Activated naive CD8-positive, alpha-beta T cell (primary cell): ENCODE data around the gene ING4.
A peak's percentile ranks its signal among the peaks of the same experiment; 100 is the strongest.

ENCODE experiments used
- H3K27ac Mint-ChIP-seq: one replicate; pipeline ENCODE4 v1.8.0; 2021; ENCODE audit warnings: mixed read lengths
- H3K27me3 Mint-ChIP-seq: one replicate; pipeline ENCODE4 v1.8.0; 2021; ENCODE audit warnings: mixed read lengths
- H3K36me3 Mint-ChIP-seq: one replicate; pipeline ENCODE4 v1.8.0; 2021; ENCODE audit warnings: mixed read lengths
- H3K4me1 Mint-ChIP-seq: one replicate; pipeline ENCODE4 v1.8.0; 2021; ENCODE audit warnings: low read depth, mixed read lengths
- H3K4me3 Mint-ChIP-seq: one replicate; pipeline ENCODE4 v1.8.0; 2021; ENCODE audit warnings: mild to moderate bottlenecking, mixed read lengths
- H3K9me3 Mint-ChIP-seq: one replicate; pipeline ENCODE4 v1.8.0; 2021; ENCODE audit warnings: low read depth, mixed read lengths

ING4 gene

DNA sequence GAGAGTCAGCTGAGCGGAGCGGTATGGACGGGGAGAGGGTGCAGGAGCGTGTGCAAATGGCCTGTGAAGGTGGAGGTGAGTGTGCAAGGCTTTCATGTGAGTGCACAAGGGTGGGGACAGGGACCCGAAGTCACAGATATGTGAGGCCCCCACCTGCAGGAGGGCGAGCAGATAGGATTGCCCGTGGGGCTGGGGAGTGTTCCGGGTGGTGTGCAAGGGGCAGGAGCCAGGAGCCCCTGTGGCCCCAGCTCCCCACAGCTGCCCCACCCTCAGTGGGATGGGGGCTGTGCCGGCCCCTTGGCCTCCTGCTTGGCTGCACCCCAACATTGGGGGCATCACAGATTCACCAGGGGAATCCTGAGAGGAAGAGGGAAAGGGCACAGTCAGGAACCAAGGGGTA is 31.8 kb upstream of the ING4 start:
- no peak overlapping the region for H3K4me3 Mint-ChIP-seq

DNA sequence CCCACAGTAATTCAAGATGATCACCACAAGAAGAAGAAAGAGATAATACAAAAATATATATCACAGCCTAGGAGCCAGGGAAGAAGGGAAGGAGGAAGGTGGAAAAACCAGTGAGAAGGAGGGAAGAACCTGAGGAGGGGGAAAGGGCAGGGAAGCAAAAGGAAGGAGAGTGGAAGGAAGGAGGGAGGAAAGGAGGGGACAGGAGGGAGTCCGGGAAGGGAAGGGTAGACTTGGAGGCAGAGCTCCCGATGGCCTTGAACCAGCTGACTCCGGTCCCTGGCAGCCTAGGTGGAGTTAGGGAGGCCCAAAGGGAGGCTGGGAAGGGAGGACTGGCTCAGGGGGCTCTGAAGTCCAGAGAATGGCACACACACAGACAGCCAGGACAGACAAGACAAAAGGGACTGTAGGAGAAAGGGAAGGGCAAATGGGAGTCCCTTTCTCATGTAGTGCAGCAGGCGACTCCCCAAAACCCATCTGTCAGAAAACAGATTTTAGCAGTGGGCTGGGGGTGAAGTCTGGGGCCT is 31.0 kb upstream of the ING4 start:
- Mint-ChIP-seq H3K36me3 (peaks cover 2% of the 10 kb centered on the region), H3K9me3 (no peaks in the 10 kb centered on the region), H3K4me3 (no peak overlapping the region), H3K27me3 (no peaks in the 10 kb centered on the region), H3K27ac (peak overlapping the region; percentile 54), H3K4me1 (peaks cover 12% of the 10 kb centered on the region)

More for the DNA sequence above, 31.8 kb upstream of the ING4 start:
- peaks cover 2% of the 10 kb centered on the region for H3K36me3 Mint-ChIP-seq
- peaks cover 6% of the 10 kb centered on the region for H3K27me3 Mint-ChIP-seq
- no peaks in the 10 kb centered on the region for H3K9me3 Mint-ChIP-seq
- H3K27ac Mint-ChIP-seq: no peak overlapping the region
- peaks cover 14% of the 10 kb centered on the region for H3K4me1 Mint-ChIP-seq

DNA sequence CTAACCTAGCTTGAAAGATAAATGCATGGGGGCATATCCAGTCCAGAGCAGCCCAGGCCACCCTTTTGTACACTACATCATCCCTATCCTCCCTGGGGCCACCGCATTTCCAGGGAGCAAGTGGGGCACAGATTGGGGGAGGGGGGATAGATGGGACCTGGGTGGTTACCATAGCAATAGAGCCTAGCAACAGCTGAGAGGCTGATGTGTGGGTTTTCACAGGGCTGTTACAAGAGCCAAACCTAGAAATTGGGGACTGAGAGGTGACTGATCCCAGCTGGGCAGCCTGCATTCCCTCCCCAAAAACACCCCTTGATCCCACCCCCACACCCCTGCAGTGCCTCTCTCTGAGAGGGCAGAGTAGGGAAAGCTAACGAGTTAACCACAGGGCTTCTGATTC is 30.0 kb upstream of the ING4 start:
- Mint-ChIP-seq H3K4me3 (no peak overlapping the region), H3K4me1 (peaks cover 18% of the 10 kb centered on the region), H3K9me3 (no peaks in the 10 kb centered on the region), H3K36me3 (peaks cover 2% of the 10 kb centered on the region), H3K27me3 (no peaks in the 10 kb centered on the region), H3K27ac (no peak overlapping the region)

DNA sequence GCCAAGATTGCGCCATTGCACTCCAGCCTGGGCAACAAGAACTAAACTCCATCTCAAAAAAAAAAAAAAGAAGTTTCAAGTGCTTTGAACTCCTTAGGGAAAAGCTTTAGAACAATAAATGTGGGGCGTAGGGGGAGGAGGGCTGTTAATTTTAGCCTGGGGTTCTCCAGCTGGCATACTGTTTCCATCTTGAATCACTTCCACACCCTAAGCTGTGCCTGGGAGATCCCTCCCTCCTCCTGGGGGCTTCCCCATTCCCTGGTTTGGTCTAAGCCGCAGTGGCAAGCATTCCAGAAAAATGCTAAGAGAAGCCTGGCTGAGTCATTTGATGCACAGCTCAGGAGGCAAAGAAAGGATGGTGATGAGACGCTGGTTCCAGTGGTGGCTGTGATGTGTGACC is 28.6 kb upstream of the ING4 start:
- Mint-ChIP-seq H3K36me3 (peaks cover 4% of the 10 kb centered on the region), H3K4me1 (peaks cover 32% of the 10 kb centered on the region), H3K27me3 (no peaks in the 10 kb centered on the region), H3K9me3 (no peaks in the 10 kb centered on the region), H3K4me3 (peak overlapping the region; percentile 54), H3K27ac (no peak overlapping the region)

DNA sequence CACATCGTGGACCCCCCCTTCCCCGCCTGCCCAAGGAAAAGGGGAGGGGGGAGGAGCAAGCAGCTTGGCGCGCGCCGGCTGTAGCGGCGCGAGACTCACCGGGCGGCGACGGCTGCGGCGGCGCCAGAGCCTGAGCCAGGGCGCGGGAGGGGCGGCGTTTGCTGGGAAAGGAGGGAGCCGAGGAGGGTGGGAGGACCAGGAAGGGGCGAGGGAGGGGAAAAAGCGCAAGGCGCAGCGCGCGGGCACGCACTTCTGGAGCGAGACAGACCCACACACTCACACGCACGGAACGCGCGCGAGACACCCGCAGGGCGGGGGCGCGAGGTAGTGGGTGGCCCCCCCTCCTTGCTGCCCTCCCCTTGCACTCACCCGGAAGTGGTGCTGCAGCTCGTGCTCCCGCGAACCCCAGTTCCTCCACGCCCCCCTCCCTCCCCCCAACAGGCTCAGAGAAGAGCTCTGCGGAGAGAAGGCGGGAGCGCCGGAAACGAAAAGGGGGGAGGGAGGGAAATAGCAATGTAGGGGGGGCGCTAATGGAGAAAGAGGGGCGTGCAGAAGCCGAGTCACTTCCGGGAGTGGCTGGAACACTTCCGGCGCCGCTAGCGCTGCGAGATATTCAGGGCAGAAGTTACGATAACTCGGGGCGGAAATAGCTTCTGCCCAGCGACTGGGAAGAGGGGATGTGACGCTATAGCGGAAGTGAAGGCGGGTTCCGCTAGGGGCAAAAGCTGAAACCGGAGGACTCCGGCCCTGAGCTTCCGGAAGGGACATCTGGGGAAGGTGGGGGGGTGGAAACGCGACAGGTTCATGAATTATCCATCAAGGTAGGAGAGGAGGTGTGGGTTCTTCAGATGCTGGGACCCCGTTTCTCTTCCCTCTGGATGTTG is 26.3 kb upstream of the ING4 start, which contains the start of gene ZNF384:
Gene ZNF384, minus strand, starts transcription at position 377 of the 884 bp plus-strand sequence. CDS start 9,855 bp downstream, outside the sequence.
- Mint-ChIP-seq H3K27ac (peak within 1 kb of the TSS; percentile 94), H3K36me3 (peaks cover 4% of the 10 kb centered on the region), H3K4me1 (peaks cover 50% of the 10 kb centered on the region), H3K4me3 (peak within 1 kb of the TSS; percentile 98), H3K27me3 (no peaks in the 10 kb centered on the region), H3K9me3 (no peaks in the 10 kb centered on the region)

DNA sequence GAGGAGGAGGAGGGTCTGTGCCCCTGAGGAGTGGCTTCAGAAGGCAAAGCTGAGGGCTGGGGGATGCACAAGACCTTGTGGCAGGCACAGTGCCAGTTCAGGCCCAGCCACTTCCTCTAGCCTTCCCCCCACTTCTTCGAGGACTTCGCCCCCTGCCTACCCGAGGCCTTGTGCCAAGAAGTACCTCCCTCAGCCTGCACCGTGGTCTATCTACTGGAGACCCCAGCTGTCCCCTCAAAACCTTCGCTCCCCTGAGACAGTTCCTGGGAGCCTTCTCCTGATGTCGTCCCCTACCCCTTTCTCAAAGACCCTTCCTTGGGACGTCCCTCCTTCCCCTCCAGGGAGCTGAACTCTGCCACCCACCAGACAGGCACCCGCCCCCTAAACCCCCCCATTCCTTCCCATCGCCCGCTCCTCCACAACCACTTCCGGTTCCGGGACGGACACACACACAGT is 25.7 kb upstream of the ING4 start:
- H3K9me3 Mint-ChIP-seq: no peaks in the 10 kb centered on the region
- peak overlapping the region; percentile 98 for H3K4me3 Mint-ChIP-seq
- peaks cover 52% of the 10 kb centered on the region for H3K4me1 Mint-ChIP-seq
- peaks cover 4% of the 10 kb centered on the region for H3K36me3 Mint-ChIP-seq
- peak overlapping the region; percentile 94 for H3K27ac Mint-ChIP-seq
- H3K27me3 Mint-ChIP-seq: no peaks in the 10 kb centered on the region

DNA sequence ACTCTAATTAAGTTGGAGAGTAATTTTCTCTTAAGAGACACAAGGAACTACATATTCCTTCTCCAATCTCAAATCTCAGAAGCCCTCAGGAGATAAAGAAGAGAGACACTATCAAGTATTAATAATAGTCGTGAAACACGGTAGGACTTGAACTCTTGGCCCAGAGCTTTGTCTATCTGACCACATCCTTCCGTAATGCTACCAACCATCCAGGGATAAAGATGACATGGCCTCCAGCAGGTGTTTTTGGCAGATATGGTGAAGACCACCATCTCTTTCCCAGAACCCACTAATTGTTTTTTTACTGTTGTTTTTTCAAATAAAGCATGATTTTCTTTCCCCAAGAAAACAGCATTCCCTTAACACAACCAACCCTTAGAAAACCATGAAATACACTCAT is 22.9 kb upstream of the ING4 start:
- Mint-ChIP-seq H3K4me3 (no peak overlapping the region), H3K27me3 (no peaks in the 10 kb centered on the region), H3K4me1 (peaks cover 60% of the 10 kb centered on the region), H3K27ac (peak overlapping the region; percentile 50), H3K36me3 (peaks cover 2% of the 10 kb centered on the region), H3K9me3 (no peaks in the 10 kb centered on the region)

DNA sequence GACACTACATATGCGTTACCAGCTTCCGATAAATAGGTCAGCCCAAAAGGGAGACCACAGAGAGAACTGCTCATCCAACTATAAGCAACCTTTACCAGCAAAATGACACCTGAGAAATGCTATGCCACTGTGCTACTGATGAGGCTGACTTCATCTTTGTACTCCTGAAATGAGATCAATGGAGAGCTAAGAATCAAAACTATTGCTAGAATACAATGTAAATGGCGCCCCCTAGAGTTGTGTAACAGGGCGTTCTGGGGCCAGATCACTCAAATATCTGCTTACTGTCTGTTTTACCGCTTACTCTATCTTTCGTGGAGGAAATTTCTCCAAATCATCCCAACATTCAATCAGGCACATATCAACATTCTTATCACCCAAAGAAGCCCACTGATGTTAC is 21.7 kb upstream of the ING4 start:
- Mint-ChIP-seq H3K36me3 (peaks cover 2% of the 10 kb centered on the region), H3K9me3 (no peaks in the 10 kb centered on the region), H3K27ac (peak overlapping the region; percentile 66), H3K4me3 (peak overlapping the region; percentile 20), H3K4me1 (peaks cover 56% of the 10 kb centered on the region), H3K27me3 (no peaks in the 10 kb centered on the region)

DNA sequence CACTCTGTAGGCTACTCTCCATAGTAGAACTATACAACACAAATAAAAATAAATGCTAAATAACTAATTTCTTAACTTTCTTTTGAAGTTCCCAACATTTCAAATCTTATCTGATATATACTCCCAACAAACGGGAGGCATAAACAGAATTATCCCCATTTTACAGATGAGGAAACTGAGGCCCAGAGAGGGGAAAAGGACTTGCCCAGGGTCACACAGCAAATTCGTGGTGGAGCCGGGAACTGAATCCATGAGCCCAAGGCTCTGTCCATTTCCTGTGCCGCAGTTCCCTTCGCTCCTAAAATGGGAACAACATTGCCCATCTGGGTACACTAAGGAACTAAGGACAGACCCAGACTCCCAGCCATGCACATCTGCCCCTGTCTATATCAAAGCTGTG is 14.0 kb upstream of the ING4 start:
- peaks cover 8% of the 10 kb centered on the region for H3K4me1 Mint-ChIP-seq
- H3K27ac Mint-ChIP-seq: no peak overlapping the region
- peaks cover 11% of the 10 kb centered on the region for H3K36me3 Mint-ChIP-seq
- no peaks in the 10 kb centered on the region for H3K27me3 Mint-ChIP-seq
- no peak overlapping the region for H3K4me3 Mint-ChIP-seq
- no peaks in the 10 kb centered on the region for H3K9me3 Mint-ChIP-seq

DNA sequence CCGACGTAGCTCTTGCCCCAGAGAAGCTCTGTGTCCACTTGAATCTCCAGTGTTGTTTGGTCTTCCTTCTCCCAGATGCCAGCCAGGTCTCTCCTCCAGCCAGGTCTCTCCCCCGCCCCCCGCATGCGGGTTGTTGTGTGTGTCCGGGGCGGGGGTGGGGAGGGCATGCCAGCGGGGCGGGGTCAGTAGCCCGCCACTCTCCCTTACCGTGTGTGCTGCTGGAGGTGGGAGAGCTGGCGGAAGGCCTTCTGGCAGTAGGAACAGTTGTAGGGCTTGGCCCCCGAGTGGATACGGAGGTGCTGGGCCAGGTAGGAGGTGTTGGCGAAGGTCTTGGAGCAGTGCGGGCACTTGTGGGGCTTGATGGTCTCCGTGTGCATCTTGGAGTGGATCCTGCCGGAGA is 9.2 kb upstream of the ING4 start:
- no peak overlapping the region for H3K27ac Mint-ChIP-seq
- peaks cover 17% of the 10 kb centered on the region for H3K36me3 Mint-ChIP-seq
- no peaks in the 10 kb centered on the region for H3K27me3 Mint-ChIP-seq
- H3K9me3 Mint-ChIP-seq: no peaks in the 10 kb centered on the region
- peaks cover 3% of the 10 kb centered on the region for H3K4me1 Mint-ChIP-seq
- H3K4me3 Mint-ChIP-seq: no peak overlapping the region

DNA sequence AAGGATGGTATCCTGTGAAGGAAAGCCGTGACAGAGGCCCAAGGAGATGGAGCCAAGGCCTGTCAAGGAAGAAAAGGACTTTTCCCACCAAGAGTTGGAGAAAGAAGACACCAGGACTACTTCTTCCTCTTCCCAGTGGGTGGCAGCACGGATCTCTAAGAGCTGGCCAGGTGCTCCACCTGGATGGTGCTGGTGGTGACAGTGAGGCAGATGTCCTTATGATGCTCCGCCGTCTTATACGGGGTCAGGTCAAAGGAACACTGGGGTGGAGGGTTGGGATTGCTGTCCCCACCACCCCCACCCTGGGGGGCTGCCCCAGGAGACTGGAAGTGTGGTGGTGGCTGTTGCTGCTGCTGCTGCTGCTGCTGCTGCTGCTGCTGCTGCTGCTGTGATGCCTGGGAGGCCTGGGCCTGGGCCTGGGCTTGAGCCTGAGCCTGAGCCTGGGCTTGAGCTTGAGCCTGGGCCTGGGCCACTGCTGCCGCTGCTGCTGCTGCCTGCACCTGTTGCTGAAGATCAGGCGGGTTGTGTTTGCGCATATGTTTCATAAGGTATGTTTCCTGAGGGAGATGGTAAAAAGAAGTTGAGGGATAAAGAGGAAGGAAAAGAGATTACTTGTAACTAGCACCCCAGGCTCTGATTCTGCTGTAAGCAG is 4.8 kb upstream of the ING4 start:
- Mint-ChIP-seq H3K36me3 (peaks cover 7% of the 10 kb centered on the region), H3K9me3 (no peaks in the 10 kb centered on the region), H3K4me1 (peaks cover 10% of the 10 kb centered on the region), H3K27ac (no peak overlapping the region), H3K27me3 (no peaks in the 10 kb centered on the region), H3K4me3 (no peak overlapping the region)

DNA sequence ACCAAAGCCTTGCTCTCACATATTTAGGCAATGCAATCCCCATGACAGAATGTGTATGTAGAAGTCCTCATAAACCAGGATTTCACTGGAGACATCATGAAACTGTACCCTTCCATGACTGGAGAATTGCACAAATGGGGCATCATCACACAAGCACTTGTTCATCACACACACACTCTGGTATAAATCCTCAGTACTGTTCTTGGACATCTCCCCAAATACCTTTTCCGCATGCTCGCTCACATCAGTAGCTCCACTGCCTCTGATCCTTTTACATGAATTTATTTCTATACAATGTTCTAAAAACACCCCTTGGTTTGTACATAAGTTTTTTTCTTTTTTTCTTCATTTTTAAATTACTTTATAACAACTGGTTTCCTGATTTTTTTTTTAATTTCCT is 3.3 kb upstream of the ING4 start:
- Mint-ChIP-seq H3K4me3 (no peak overlapping the region), H3K27me3 (no peaks in the 10 kb centered on the region), H3K27ac (no peak overlapping the region), H3K9me3 (no peaks in the 10 kb centered on the region), H3K36me3 (peaks cover 5% of the 10 kb centered on the region), H3K4me1 (peaks cover 18% of the 10 kb centered on the region)

DNA sequence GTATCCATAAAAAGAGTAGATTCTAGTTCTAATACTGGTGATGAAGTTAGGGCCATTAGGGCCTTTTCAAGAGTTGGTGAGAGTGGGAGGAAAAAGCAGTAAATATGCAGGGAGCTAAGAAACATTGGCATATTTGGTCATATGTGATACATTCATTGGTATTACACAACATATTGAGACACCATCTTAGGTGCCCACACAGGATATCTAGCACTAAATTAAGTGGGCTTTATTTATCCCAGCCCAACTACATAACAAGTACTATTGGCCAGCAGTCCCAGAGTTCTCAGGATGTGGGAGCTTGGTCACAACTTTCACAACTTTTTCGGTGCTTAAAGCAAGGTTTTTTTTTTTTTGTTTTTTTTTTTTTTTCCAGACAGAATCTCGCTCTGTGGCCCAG is 2.0 kb upstream of the ING4 start:
- H3K27ac Mint-ChIP-seq: no peak overlapping the region
- peaks cover 5% of the 10 kb centered on the region for H3K36me3 Mint-ChIP-seq
- H3K4me3 Mint-ChIP-seq: no peak overlapping the region
- no peaks in the 10 kb centered on the region for H3K27me3 Mint-ChIP-seq
- no peaks in the 10 kb centered on the region for H3K9me3 Mint-ChIP-seq
- peaks cover 22% of the 10 kb centered on the region for H3K4me1 Mint-ChIP-seq

DNA sequence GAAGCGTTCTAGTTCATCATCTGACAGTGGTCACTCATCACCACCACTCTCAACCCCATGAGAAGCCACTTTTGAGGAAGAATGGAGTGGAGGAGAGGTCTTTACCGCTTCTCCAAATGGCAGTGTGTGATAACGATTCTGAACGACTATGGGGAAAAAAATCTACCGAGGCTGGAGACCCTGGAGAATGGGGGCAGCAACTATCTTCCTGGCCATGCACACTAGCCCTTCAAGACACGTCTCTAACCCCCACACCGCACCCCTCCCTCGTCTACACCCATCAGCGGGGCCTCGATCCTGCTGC is 365 bp downstream of the ING4 start:
- Mint-ChIP-seq H3K9me3 (no peaks in the 10 kb centered on the region), H3K4me3 (peak overlapping the region; percentile 96), H3K4me1 (peaks cover 31% of the 10 kb centered on the region), H3K27me3 (no peaks in the 10 kb centered on the region), H3K36me3 (peaks cover 3% of the 10 kb centered on the region), H3K27ac (peak overlapping the region; percentile 88)

DNA sequence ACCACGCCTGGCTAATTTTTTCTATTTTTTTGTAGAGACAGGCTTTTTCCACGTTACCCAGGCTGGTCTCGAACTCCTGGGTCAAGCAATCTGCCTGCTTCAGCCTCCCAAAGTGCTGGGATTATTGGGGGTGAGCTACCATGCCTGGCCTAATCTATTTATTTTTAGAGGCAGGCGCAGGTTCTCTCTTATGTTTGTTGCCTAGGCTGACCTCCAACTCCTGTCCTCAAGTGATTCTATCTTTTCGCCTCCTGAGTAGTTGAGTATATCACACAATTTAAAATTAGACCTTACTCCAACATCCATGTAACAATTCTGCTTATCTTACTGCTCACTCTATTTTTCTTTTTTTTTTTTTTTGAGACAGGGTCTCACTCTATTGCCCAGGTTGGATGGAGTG is 8.9 kb downstream of the ING4 start:
- Mint-ChIP-seq H3K4me3 (no peak overlapping the region), H3K36me3 (peaks cover 8% of the 10 kb centered on the region), H3K9me3 (no peaks in the 10 kb centered on the region), H3K27me3 (no peaks in the 10 kb centered on the region), H3K27ac (peak overlapping the region; percentile 19), H3K4me1 (peaks cover 11% of the 10 kb centered on the region)
